Measurements from ENCODE around the gene PDE8B.
"Not testable (repeated sequence)": the region's sequence is repeated elsewhere in the genome, so short reads cannot be mapped to it uniquely, and the experiment has no call there.

Gene PDE8B

DNA sequence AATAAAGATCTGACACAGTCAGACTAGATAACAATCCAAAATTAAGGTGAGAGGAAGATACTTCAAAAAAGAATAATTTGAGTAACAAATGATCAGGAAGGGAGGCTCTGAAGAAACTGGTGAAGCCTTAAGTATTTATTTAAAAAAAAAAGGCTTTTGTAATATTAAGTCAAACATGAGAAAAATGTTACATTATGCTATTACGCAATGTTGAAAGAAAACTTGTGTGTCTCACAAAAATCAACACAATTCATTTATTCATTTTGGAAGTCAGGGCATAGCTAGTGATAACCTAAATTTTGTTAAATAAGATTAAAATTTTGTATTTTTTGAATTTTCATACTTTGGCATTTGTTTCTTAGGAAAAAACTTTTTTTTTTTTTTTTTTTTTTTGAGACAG is 253.4 kb downstream of the PDE8B start:
- DNase-seq = no peak

DNA sequence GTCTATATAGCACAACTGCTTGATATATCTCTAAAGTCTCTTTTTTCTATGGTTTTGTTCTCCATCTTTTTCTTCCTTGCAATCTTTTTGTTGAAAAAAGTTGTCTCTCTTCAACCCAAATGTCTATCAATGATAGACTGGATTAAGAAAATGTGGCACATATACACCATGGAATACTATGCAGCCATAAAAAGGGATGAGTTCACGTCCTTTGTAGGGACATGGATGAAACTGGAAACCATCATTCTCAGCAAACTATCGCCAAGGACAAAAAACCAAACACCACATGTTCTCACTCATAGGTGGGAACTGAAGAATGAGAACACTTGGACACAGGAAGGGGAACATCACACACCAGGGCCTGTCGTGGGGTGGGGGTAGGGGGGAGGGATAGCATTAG is 258.4 kb downstream of the PDE8B start:
- DNase-seq = not testable (repeated sequence)

DNA sequence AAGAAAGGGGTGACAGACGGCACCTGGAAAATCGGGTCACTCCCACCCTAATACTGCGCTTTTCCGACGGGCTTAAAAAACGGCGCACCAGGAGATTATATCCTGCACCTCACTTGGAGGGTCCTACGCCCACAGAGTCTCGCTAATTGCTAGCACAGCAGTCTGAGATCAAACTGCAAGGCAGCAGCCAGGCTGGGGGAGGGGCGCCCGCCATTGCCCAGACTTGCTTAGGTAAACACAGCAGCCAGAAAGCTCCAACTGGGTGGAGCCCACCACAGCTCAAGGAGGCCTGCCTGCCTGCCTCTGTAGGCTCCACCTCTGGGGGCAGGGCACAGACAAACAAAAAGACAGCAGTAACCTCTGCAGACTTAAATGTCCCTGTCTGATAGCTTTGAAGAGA is 264.6 kb downstream of the PDE8B start:
- not testable (repeated sequence) for DNase-seq
